H1 (cell line): Measurements from ENCODE around the gene DAB2IP. TPM values are rescaled to one million over a fixed set of nuclear protein-coding genes. Genes with fewer than 3 reads are reported as not detected.

Experiments used
- CTCF ChIA-PET: fragments of 300-600 bp; sonication (Branson Sonifier 250); formaldehyde crosslinking; loops from one replicate; lab custom pipeline; 2021; ENCODE audit not compliant: partially characterized antibody; lab: Charles Lee
- POLR2A ChIA-PET: fragments of 300-600 bp; sonication (Branson Sonifier 250); formaldehyde crosslinking; loops from one replicate; lab custom pipeline; 2021; ENCODE audit warnings: inconsistent platforms; ENCODE audit not compliant: partially characterized antibody; lab: Charles Lee
- DNase-seq, 2 experiments: peaks; one replicate each; pipeline versions ENCODE4 v3.0.0 to v3.0.0-alpha.2; 2010 to 2022; ENCODE audit warnings: low spot score in 2 of 2, low read depth in 1 of 2, mixed read lengths in 1 of 2
- FAIRE-seq: peaks from 2 replicates; lab custom pipeline; 2011; peaks lifted over from hg19 to GRCh38; lab: Jason Lieb, UNC
- H2AFZ ChIP-seq: 2 replicates; pipeline ENCODE4 v1.8.1; 2012; ENCODE audit warnings: low read length, inconsistent platforms
- H2AK5ac ChIP-seq: 2 replicates; pipeline ENCODE4 v1.6.1; 2013; ENCODE audit warnings: low read depth, low read length
- H2BK120ac ChIP-seq: replicated peaks from 2 replicates; pipeline ENCODE3; 2013; ENCODE audit warnings: low read depth, low read length, inconsistent platforms
- H2BK12ac ChIP-seq: 2 replicates; pipeline ENCODE4 v1.6.1; 2013; ENCODE audit warnings: low read depth, low read length
- H2BK15ac ChIP-seq: 2 replicates; pipeline ENCODE4 v1.6.1; 2013; ENCODE audit warnings: low read length
- H2BK20ac ChIP-seq: 2 replicates; pipeline ENCODE4 v1.6.1; 2013; ENCODE audit warnings: low read length
- H2BK5ac ChIP-seq: 2 replicates; pipeline ENCODE4 v1.6.1; 2013; ENCODE audit warnings: low read depth, low read length
- H3K14ac ChIP-seq: 2 replicates; pipeline ENCODE4 v1.6.1; 2013; ENCODE audit warnings: inconsistent platforms; ENCODE audit not compliant: insufficient read length
- H3K18ac ChIP-seq: 2 replicates; pipeline ENCODE4 v1.6.1; 2013; ENCODE audit warnings: low read length; ENCODE audit errors: extremely low read depth
- H3K23ac ChIP-seq: 2 replicates; pipeline ENCODE4 v1.6.1; 2013; ENCODE audit warnings: inconsistent platforms; ENCODE audit not compliant: insufficient read length
- H3K23me2 ChIP-seq: 2 replicates; pipeline ENCODE4 v1.6.1; 2013; ENCODE audit warnings: low read depth, low read length
- H3K27ac ChIP-seq: 2 replicates; pipeline ENCODE4 v1.6.1; 2011; ENCODE audit warnings: low read depth, low read length, inconsistent platforms
- H3K27me3 ChIP-seq, 4 experiments: replicated peaks in 1 of 4; 1 replicate in 1 of 4; 2 replicates in 3 of 4; pipeline versions ENCODE4 v1.6.1 to v1.8.1; 2011 to 2013; ENCODE audit warnings: low read length in 3 of 4, mild to moderate bottlenecking in 3 of 4, inconsistent platforms in 2 of 4, mixed read lengths in 2 of 4, moderate library complexity in 1 of 4; ENCODE audit not compliant: control insufficient read depth in 3 of 4, insufficient read depth in 3 of 4; ENCODE audit errors: extremely low read depth in 1 of 4
- H3K36me3 ChIP-seq, 4 experiments: 2 replicates each; pipeline versions ENCODE4 v1.6.1 to v1.8.1; 2011 to 2013; ENCODE audit warnings: mild to moderate bottlenecking in 4 of 4, low read length in 3 of 4, moderate library complexity in 2 of 4, control low read depth in 1 of 4, inconsistent platforms in 1 of 4; ENCODE audit not compliant: insufficient read depth in 4 of 4, control insufficient read depth in 2 of 4
- H3K4ac ChIP-seq: replicated peaks from 2 replicates; pipeline ENCODE3; 2013; ENCODE audit warnings: low read length, low read depth, mixed read lengths, inconsistent platforms; ENCODE audit not compliant: insufficient read length
- H3K4me1 ChIP-seq, 4 experiments: replicated peaks in 1 of 4; 1 replicate in 1 of 4; 2 replicates in 3 of 4; pipeline versions ENCODE4 v1.6.1 to v1.8.1; 2011 to 2013; ENCODE audit warnings: low read length in 3 of 4, inconsistent platforms in 2 of 4, mixed read lengths in 1 of 4; ENCODE audit not compliant: insufficient read depth in 4 of 4, control insufficient read depth in 3 of 4
- H3K4me2 ChIP-seq, 2 experiments: 2 replicates each; pipeline versions ENCODE4 v1.6.1 to v1.8.1; 2011 to 2013; ENCODE audit warnings: low read depth in 2 of 2, low read length in 2 of 2, control low read depth in 1 of 2, inconsistent platforms in 1 of 2, mild to moderate bottlenecking in 1 of 2; ENCODE audit not compliant: insufficient read depth in 1 of 2
- H3K4me3 ChIP-seq, 4 experiments: fragments of 200-600, 300-600 bp in 1 of 4; sonication (generic), shearing (Covaris generic), sonication (Bioruptor Twin) in 1 of 4; 2 replicates each; pipeline versions ENCODE4 v1.5.1 to v1.8.1; 2011 to 2016; ENCODE audit warnings: low read length in 4 of 4, low read depth in 3 of 4, control low read depth in 2 of 4, inconsistent platforms in 2 of 4, mild to moderate bottlenecking in 2 of 4, mixed read lengths in 1 of 4, moderate library complexity in 1 of 4; ENCODE audit not compliant: insufficient read depth in 2 of 4; ENCODE audit errors: extremely low read depth in 1 of 4
- H3K56ac ChIP-seq: replicated peaks from 2 replicates; pipeline ENCODE3; 2013; ENCODE audit warnings: low read depth, mild to moderate bottlenecking, mixed read lengths, low read length, inconsistent platforms; ENCODE audit not compliant: insufficient read length
- H3K79me1 ChIP-seq: 2 replicates; pipeline ENCODE4 v1.6.1; 2013; ENCODE audit warnings: low read depth, low read length, control low read depth
- H3K79me2 ChIP-seq, 2 experiments: 2 replicates each; pipeline versions ENCODE4 v1.6.1 to v1.8.1; 2012 to 2013; ENCODE audit warnings: low read length in 2 of 2, mild to moderate bottlenecking in 2 of 2, inconsistent platforms in 1 of 2; ENCODE audit not compliant: insufficient read depth in 2 of 2, control insufficient read depth in 1 of 2
- H3K9ac ChIP-seq, 4 experiments: replicated peaks in 1 of 4; 1 replicate in 1 of 4; 2 replicates in 3 of 4; pipeline versions ENCODE4 v1.6.1 to v1.8.1; 2011 to 2013; ENCODE audit warnings: low read depth in 3 of 4, low read length in 3 of 4, control low read depth in 2 of 4, mild to moderate bottlenecking in 2 of 4, moderate library complexity in 2 of 4, inconsistent platforms in 1 of 4; ENCODE audit errors: extremely low read depth in 1 of 4
- H3K9me3 ChIP-seq, 2 experiments: 2 replicates each; pipeline versions ENCODE4 v1.6.1 to v1.8.1; 2012 to 2013; ENCODE audit warnings: mild to moderate bottlenecking in 2 of 2, moderate library complexity in 2 of 2, control low read depth in 1 of 2, inconsistent platforms in 1 of 2, low read depth in 1 of 2, low read length in 1 of 2, mixed read lengths in 1 of 2; ENCODE audit not compliant: insufficient read depth in 2 of 2
- H4K20me1 ChIP-seq, 2 experiments: replicated peaks in 1 of 2; 2 replicates each; pipeline versions ENCODE3 to v1.8.1; 2011 to 2013; ENCODE audit warnings: inconsistent platforms in 2 of 2, low read length in 2 of 2, mild to moderate bottlenecking in 1 of 2; ENCODE audit not compliant: insufficient read depth in 2 of 2, control insufficient read depth in 1 of 2
- H4K5ac ChIP-seq: 2 replicates; pipeline ENCODE4 v1.6.1; 2013; ENCODE audit warnings: low read length, low read depth, mixed read lengths, inconsistent platforms; ENCODE audit not compliant: insufficient read length
- H4K8ac ChIP-seq: 2 replicates; pipeline ENCODE4 v1.8.0; 2013; ENCODE audit warnings: mild to moderate bottlenecking, moderate library complexity, low read length, inconsistent platforms; ENCODE audit not compliant: insufficient read depth; ENCODE audit errors: extremely low read depth
- H4K91ac ChIP-seq: replicated peaks from 2 replicates; pipeline ENCODE3; 2013; ENCODE audit warnings: low read length, mixed read lengths, inconsistent platforms; ENCODE audit not compliant: insufficient read length
- PHF8 ChIP-seq: fragments of 200-600 bp; sonication (generic); conservative IDR thresholded peaks from 2 replicates; pipeline ENCODE4 v1.7.1; 2012; ENCODE audit warnings: low read depth, mild to moderate bottlenecking, inconsistent platforms, low read length, moderate library complexity
- RAD21 ChIP-seq, 2 experiments: IDR thresholded peaks in 1 of 2; conservative IDR thresholded peaks in 1 of 2; 2 replicates each; pipeline ENCODE4 v1.6.1; 2011; ENCODE audit warnings: low read depth in 2 of 2, low read length in 2 of 2, improper control_type of control experiment in 1 of 2, inconsistent platforms in 1 of 2, mild to moderate bottlenecking in 1 of 2, moderate library complexity in 1 of 2
- WGBS, 2 experiments: shearing (Covaris generic) in 1 of 2; methylation state at CpG; one replicate each; pipeline versions ENCODE4 v1.1.6 to v1.1.7; 2013 to 2015; ENCODE audit warnings: low lambda C conversion rate in 2 of 2, mixed read lengths in 2 of 2, inconsistent platforms in 1 of 2, low coverage in 1 of 2, missing lambda C conversion rate in 1 of 2; ENCODE audit not compliant: insufficient replicate concordance in 2 of 2, insufficient coverage in 1 of 2, insufficient read length in 1 of 2; ENCODE audit errors: extremely low coverage in 1 of 2, missing lambda C conversion rate in 1 of 2; 5-methylcytosine and 5-hydroxymethylcytosine counted together
- polyA plus RNA-seq, 7 experiments: library from polyadenylated mRNA; depleted of rRNA in 3 of 7; stranded (reverse) in 5 of 7; unstranded in 2 of 7; fragments of >200 nt in 5 of 7; fragments of 200-250 nt in 2 of 7; gene quantifications; 1 replicate in 5 of 7; 2 replicates in 1 of 7; 4 replicates in 1 of 7; pipeline versions ENCODE4 v1.2.1 to v1.2.3, GENCODE V29; 2011 to 2013; ENCODE audit warnings: missing spikeins in 2 of 7, mixed read lengths in 2 of 7
- total RNA-seq: library from RNA; stranded (reverse); fragmentation: NEBNext Ultra II Directional; extraction: Animal tissue kit (Norgen Biotek cat#: 25700); gene quantifications from 2 replicates; pipeline ENCODE4 v1.2.1, GENCODE V29; 2021
- TF ChIP-seq, protein P1 (sequence below), 3 experiments: IDR thresholded peaks; 1 replicate in 2 of 3; 2 replicates in 1 of 3; pipeline versions ENCODE4 v1.5.1 to v1.6.1; 2011; ENCODE audit warnings: low read length in 3 of 3, mild to moderate bottlenecking in 3 of 3, inconsistent platforms in 2 of 3, low read depth in 1 of 3, moderate library complexity in 1 of 3; ENCODE audit not compliant: insufficient read depth in 1 of 3; ENCODE audit errors: control extremely low read depth in 1 of 3

The DAB2IP gene
- total and polyA plus RNA-seq, 2 of the 8 experiments (the other 6 are each of a cell fraction or from before 2014, with no cell fraction given) = 19.7 to 39.5 TPM

DNA sequence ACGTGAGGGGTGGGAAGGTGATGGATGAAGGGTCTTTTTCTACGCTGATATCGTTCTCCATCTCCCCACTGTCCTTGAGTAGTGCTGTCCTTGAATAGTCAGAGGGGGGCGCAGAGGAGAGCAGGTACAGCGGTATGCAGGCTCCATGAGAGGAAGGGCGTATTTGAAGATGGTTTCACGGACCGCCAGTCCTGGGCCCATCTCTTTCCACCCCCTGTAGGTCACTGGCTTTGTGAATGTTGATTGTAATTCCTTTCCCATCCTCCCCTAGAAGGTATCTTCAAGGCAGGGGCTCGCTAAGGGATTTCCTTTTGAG lies 40.8 kb upstream of the DAB2IP start:
- H2BK20ac ChIP-seq = no peak overlapping the region
- no peak overlapping the region for H2BK5ac ChIP-seq
- H2BK15ac ChIP-seq = no peak overlapping the region
- no peak overlapping the region for H4K91ac ChIP-seq
- H3K18ac ChIP-seq = no peak overlapping the region
- no peak for FAIRE-seq
- H3K56ac ChIP-seq = no peak overlapping the region
- no peaks in the 10 kb centered on the region for H3K9me3 ChIP-seq
- 60% methylated on average over 9 of the region's 9 CpGs; no CpG with 5 or more reads in 1 of the 2 experiments for WGBS, 2 experiments
- peaks cover 0 to 10% (median 5%) of the 10 kb centered on the region in 4 experiments; a peak in 5 of 7 replicates for H3K4me1 ChIP-seq
- H4K8ac ChIP-seq = no peak overlapping the region
- CTCF ChIA-PET = interaction anchor here (1.0 to 6.0 kb wide), 17 partner anchors 9 to 90 kb away, joined by 3 to 56 read pairs (median 6); no protein-coding TSS in a partner anchor
- H2AK5ac ChIP-seq = no peak overlapping the region
- H3K23ac ChIP-seq = no peak overlapping the region
- H4K5ac ChIP-seq = no peak overlapping the region
- H3K4me2 ChIP-seq = no peak overlapping the region
- H2AFZ ChIP-seq = no peak overlapping the region
- H3K14ac ChIP-seq = no peak overlapping the region
- H3K23me2 ChIP-seq = no peaks in the 10 kb centered on the region
- H2BK120ac ChIP-seq = no peak overlapping the region
- DNase-seq = no peak
- no peak overlapping the region for H3K4ac ChIP-seq
- peaks cover 3% of the 10 kb centered on the region; the same call in 1 of the 2 replicates for H3K79me1 ChIP-seq
- no peaks in the 10 kb centered on the region for H3K27me3 ChIP-seq
- no peak overlapping the region for H3K9ac ChIP-seq
- TF ChIP-seq RAD21 (IDR thresholded peaks at IDR 0.05 in 1 of 2, conservative IDR thresholded peaks at IDR 0.05 in 1 of 2; ENCODE audit: low read depth in 2 of 2, low read length in 2 of 2) = peak; percentile 15 to 30; a peak in 2 of 4 replicates
- TF ChIP-seq, protein P1, sequence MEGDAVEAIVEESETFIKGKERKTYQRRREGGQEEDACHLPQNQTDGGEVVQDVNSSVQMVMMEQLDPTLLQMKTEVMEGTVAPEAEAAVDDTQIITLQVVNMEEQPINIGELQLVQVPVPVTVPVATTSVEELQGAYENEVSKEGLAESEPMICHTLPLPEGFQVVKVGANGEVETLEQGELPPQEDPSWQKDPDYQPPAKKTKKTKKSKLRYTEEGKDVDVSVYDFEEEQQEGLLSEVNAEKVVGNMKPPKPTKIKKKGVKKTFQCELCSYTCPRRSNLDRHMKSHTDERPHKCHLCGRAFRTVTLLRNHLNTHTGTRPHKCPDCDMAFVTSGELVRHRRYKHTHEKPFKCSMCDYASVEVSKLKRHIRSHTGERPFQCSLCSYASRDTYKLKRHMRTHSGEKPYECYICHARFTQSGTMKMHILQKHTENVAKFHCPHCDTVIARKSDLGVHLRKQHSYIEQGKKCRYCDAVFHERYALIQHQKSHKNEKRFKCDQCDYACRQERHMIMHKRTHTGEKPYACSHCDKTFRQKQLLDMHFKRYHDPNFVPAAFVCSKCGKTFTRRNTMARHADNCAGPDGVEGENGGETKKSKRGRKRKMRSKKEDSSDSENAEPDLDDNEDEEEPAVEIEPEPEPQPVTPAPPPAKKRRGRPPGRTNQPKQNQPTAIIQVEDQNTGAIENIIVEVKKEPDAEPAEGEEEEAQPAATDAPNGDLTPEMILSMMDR (IDR thresholded peaks at IDR 0.05; ENCODE audit: control extremely low read depth in 1 of 3, insufficient read depth in 1 of 3, low read depth in 1 of 3, low read length in 3 of 3) = peak; percentile 37 to 54 (median 38)
- no peak for TF ChIP-seq PHF8
- TF ChIP-seq, all 59 proteins: peak for 2
- H3K79me2 ChIP-seq = peaks cover 0 to 2% of the 10 kb centered on the region in 2 experiments; a peak in 1 of 4 replicates
- POLR2A ChIA-PET = interaction anchor here (0.5 to 5.7 kb wide), 2 partner anchors 12 to 612 kb away, joined by 4 to 26 read pairs; no protein-coding TSS in a partner anchor
- no peaks in the 10 kb centered on the region for H3K36me3 ChIP-seq
- peaks cover 5 to 10% of the 10 kb centered on the region in 2 experiments for H4K20me1 ChIP-seq
- no peak overlapping the region for H3K4me3 ChIP-seq
- no peak overlapping the region for H3K27ac ChIP-seq
- no peak overlapping the region for H2BK12ac ChIP-seq
